Ammon's horn (tissue), 1 donor: ENCODE data around the gene RMI2.

Experiments used
- DNase-seq: peaks from one replicate; pipeline ENCODE4 v3.0.0-alpha.2; 2016; ENCODE audit warnings: low spot score

RMI2 gene

DNA sequence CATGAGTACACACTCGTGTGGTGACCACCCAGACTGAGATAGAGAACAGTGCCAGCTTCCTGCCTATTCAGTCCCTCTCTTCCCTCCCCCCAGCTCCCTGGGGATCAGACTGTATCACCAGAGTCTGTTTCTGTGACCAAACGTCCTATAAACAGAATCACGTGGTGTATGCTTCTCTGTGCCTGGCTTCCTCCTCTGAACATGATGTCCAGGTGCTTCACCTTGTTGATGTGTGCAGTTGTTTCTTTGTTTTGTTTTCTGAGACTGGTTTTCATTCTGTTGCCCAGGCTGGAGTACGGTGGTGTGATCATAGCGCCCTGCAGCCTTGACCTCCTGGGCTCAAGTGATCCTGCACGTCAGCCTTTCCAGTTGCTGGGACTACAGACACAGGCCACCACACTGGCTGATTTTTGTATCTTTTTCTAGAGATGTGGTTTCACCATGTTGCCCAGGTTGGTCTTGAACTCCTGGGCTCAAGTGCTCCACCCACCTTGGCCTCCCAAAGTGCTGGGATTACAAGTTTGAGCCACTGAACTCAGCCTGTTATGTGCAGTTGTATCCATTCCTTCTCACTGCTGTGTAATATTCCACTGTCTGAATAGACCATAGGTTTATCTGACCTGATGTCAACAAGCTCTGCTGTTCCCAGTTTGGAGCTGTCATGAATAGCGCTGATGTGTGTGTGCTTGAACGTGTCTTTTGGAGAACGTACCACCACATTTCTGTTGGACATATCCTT lies 35.2 kb upstream of the RMI2 start:
- no peak for DNase-seq

DNA sequence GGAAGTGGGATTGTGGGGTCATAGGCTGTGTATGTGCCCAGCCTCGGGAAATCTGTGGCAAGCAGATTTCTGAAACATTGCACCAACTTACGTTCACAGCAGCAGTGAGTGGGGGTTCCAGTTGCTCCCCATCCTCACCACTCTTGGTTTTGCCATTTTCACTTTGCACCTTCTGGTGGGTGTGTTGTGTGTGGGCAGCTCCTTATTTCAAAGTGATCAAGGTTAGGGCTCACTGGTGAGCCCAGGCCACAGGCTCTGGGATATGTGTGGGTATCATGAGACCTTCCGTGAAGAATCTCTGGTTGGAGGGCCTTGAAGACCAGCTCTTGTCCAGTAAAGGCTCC lies 34.7 kb upstream of the RMI2 start:
- no peak for DNase-seq

- DNase-seq = no peak
Observed at GRCh38 chr16:11310997-11311561, 34.2 kb upstream of the RMI2 start.

- DNase-seq = no peak
Observed at GRCh38 chr16:11312718-11313492, 32.4 kb upstream of the RMI2 start.

- DNase-seq = no peak
Observed at GRCh38 chr16:11313493-11314308, 31.6 kb upstream of the RMI2 start.

DNA sequence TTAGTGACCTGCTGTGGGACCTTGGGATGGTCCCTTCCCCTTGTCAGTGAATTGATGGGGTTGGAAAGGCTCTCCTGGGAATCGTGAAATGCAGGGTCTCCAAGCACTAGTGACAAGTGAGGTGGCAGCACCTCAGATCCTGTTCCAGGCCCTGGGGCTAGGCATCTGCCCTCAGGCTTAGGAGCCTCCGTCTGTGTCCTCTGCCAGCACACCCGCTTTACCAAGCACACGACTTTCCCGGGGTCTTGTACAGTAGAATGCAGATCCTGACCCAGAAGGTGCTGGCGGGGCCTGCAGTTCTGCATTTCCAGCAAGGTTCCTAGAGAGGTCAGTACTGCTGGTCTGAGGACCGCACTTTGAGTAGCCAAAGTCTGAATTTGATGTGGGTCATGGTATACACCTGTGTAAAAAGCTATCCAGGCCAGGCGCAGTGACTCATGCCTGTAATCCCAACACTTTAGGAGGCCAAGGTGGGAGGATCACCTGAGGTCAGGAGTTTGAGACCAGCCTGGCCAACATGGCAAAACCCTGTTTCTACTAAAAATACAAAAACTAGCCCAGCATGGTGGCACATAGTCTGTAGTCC lies 30.9 kb upstream of the RMI2 start:
- DNase-seq = no peak

DNA sequence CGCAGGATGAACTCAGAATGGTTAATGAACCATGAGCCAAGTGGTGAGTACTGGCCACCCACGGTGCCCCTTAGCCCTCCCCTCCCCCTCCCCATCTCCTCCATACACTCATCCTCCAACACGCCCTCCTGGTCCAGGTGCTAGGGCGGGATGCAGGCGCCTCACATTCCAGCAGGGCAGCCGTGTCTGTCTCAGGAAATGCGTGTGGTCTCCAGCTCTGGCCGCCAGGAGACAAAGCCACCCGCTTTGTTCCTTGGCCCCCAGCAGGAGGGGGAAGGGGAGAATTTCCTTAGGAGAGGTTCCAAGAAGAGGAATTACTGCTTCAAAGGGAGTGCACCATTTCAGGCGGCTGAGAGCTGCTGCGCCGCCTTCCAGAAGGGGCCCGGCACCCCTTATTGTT lies 29.7 kb upstream of the RMI2 start:
- DNase-seq = no peak

GRCh38 chr16:11316331-11317015 lies 28.8 kb upstream of the RMI2 start:
- no peak for DNase-seq

- no peak for DNase-seq
Observed at GRCh38 chr16:11318817-11319216, 26.4 kb upstream of the RMI2 start.

GRCh38 chr16:11319529-11320146 lies 25.6 kb upstream of the RMI2 start:
- DNase-seq = no peak

GRCh38 chr16:11320170-11320569 lies 25.1 kb upstream of the RMI2 start:
- no peak for DNase-seq

GRCh38 chr16:11321662-11322061 lies 23.6 kb upstream of the RMI2 start:
- DNase-seq = no peak

DNA sequence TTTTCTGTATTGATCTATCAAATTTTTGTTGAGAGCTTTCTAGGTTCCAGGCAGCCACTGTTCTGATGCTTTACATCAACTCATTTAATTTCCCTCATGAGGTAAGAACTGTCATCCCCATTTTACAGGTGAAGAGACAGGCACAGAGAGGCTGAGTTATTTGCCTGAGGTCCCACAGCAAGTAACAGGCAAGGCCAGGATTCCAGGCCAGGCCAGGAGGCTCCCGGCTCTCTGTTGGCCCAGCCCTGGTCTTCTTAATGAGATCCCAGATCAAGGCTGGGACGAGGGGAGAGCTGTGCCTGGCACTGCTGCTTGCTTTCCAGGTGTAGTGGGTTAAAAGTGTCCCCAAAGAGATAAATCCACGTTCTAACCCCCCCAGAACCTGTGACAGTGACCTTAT lies 22.4 kb upstream of the RMI2 start:
- DNase-seq = no peak

- DNase-seq = no peak
Observed at GRCh38 chr16:11323551-11324336, 21.5 kb upstream of the RMI2 start.

GRCh38 chr16:11325404-11326083 lies 19.7 kb upstream of the RMI2 start:
- DNase-seq = no peak

- no peak for DNase-seq
Observed at GRCh38 chr16:11326084-11326736, 19.0 kb upstream of the RMI2 start.

DNA sequence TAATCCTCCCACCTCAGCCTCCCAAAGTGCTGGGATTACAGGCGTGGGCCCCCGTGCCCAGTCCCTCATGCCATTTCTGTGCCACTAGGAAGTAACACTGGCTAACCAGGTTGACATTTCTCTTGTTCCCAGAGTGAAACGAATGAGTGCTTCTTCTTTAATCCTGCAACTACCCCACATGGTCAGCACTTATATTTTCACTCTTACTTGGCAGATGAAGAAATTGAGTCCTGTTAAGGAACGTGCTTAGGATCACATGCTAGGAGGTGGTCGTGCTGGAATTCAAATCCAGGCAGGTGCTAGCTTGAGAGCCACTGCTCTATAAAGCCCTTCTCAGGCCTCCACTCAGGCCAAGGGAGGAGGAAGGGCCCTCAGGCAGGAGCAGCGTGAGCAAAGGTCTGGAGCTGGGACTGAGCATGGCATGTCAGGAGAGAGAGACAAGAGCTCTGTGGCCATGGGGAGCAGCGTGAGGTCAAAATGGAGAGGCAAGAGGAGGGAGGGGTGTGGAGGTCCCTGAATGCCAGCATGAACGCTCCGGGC lies 18.5 kb upstream of the RMI2 start:
- DNase-seq = no peak

GRCh38 chr16:11327277-11328171 lies 17.7 kb upstream of the RMI2 start:
- DNase-seq = no peak
